ENCODE results near the gene SLC6A6. TPM values are rescaled to one million over a fixed set of nuclear protein-coding genes. Genes with fewer than 3 reads are reported as not detected.

Gene SLC6A6
- total RNA-seq, 2 experiments from 2014 or later, result 27.8 to 31.2 TPM

GRCh38 chr3:14519406-14519805 is 117.0 kb downstream of the SLC6A6 start:
- Mint-ChIP-seq H3K27ac (no peak overlapping the region), H3K9me3 (no peaks in the 10 kb centered on the region), H3K4me3 (no peak overlapping the region), H3K4me1 (ENCODE audit: low read depth) (no peaks in the 10 kb centered on the region), H3K36me3 (ENCODE audit: low read depth) (no peaks in the 10 kb centered on the region), H3K27me3 (no peaks in the 10 kb centered on the region)
- ChIA-PET CTCF (no interaction called here), POLR2A (no interaction called here)
- ATAC-seq (ENCODE audit: poor library complexity) (no peak), DNase-seq (peak in 1 of 14 experiments; percentile 14)
- Histone ChIP-seq H3K4me1 (ENCODE audit: insufficient read depth, low read length) (no peaks in the 10 kb centered on the region), H3K4me3 (ENCODE audit: low read length) (no peak overlapping the region), H3K36me3 (ENCODE audit: insufficient read depth, low read length) (no peaks in the 10 kb centered on the region), H3K27me3 (ENCODE audit: control insufficient read depth in 1 of 2, insufficient read depth in 2 of 2, low read length in 2 of 2) (no peaks in the 10 kb centered on the region), H3K9me3 (ENCODE audit: control insufficient read depth in 1 of 2, insufficient read depth in 1 of 2, low read length in 2 of 2) (no peaks in the 10 kb centered on the region), H3K27ac (ENCODE audit: low read depth in 1 of 2, low read length in 2 of 2) (no peak overlapping the region)
- intact Hi-C loops (cut with DNase I, micrococcal nuclease), result no loop called here
- TF ChIP-seq CTCF (IDR thresholded peaks at IDR 0.05), result no peak

- Histone ChIP-seq H3K4me3 (ENCODE audit: low read length) (no peak overlapping the region), H3K27ac (ENCODE audit: low read depth in 1 of 2, low read length in 2 of 2) (no peak overlapping the region), H3K36me3 (ENCODE audit: insufficient read depth, low read length) (no peaks in the 10 kb centered on the region), H3K27me3 (ENCODE audit: control insufficient read depth in 1 of 2, insufficient read depth in 2 of 2, low read length in 2 of 2) (no peaks in the 10 kb centered on the region), H3K4me1 (ENCODE audit: insufficient read depth, low read length) (no peaks in the 10 kb centered on the region), H3K9me3 (ENCODE audit: control insufficient read depth in 1 of 2, insufficient read depth in 1 of 2, low read length in 2 of 2) (no peaks in the 10 kb centered on the region)
- Mint-ChIP-seq H3K27ac (no peak overlapping the region), H3K4me3 (no peak overlapping the region), H3K36me3 (ENCODE audit: low read depth) (no peaks in the 10 kb centered on the region), H3K9me3 (no peaks in the 10 kb centered on the region), H3K4me1 (ENCODE audit: low read depth) (no peaks in the 10 kb centered on the region), H3K27me3 (no peaks in the 10 kb centered on the region)
- ChIA-PET CTCF (no interaction called here), POLR2A (interaction anchor here (0.6 kb wide), 1 partner anchor 9 kb away, joined by 4 read pairs; no protein-coding TSS in a partner anchor)
- intact Hi-C loops (cut with DNase I, micrococcal nuclease), result no loop called here
- TF ChIP-seq CTCF (IDR thresholded peaks at IDR 0.05), result no peak
- no peak for ATAC-seq (ENCODE audit: poor library complexity)
- peak in 2 of 14 experiments; percentile 3 to 21 for DNase-seq
Measured at GRCh38 chr3:14520149-14520548, 117.7 kb downstream of the SLC6A6 start.

GRCh38 chr3:14520967-14521366 is 118.6 kb downstream of the SLC6A6 start:
- H3K36me3 Mint-ChIP-seq (ENCODE audit: low read depth), result no peaks in the 10 kb centered on the region
- H3K27me3 Mint-ChIP-seq, result no peaks in the 10 kb centered on the region
- ATAC-seq (ENCODE audit: poor library complexity) (no peak), DNase-seq (peak in 1 of 14 experiments; percentile 14)
- H3K9me3 ChIP-seq (ENCODE audit: control insufficient read depth in 1 of 2, insufficient read depth in 1 of 2, low read length in 2 of 2), result no peaks in the 10 kb centered on the region
- no peaks in the 10 kb centered on the region for H3K4me1 Mint-ChIP-seq (ENCODE audit: low read depth)
- H3K36me3 ChIP-seq (ENCODE audit: insufficient read depth, low read length), result no peaks in the 10 kb centered on the region
- ChIA-PET POLR2A (no interaction called here), CTCF (no interaction called here)
- H3K9me3 Mint-ChIP-seq, result no peaks in the 10 kb centered on the region
- H3K4me3 Mint-ChIP-seq, result no peak overlapping the region
- H3K27me3 ChIP-seq (ENCODE audit: control insufficient read depth in 1 of 2, insufficient read depth in 2 of 2, low read length in 2 of 2), result no peaks in the 10 kb centered on the region
- no peak overlapping the region for H3K27ac ChIP-seq (ENCODE audit: low read depth in 1 of 2, low read length in 2 of 2)
- no peak overlapping the region for H3K4me3 ChIP-seq (ENCODE audit: low read length)
- H3K27ac Mint-ChIP-seq, result no peak overlapping the region
- intact Hi-C loops (cut with DNase I, micrococcal nuclease), result no loop called here
- no peaks in the 10 kb centered on the region for H3K4me1 ChIP-seq (ENCODE audit: insufficient read depth, low read length)
- no peak for TF ChIP-seq CTCF (IDR thresholded peaks at IDR 0.05)

All from CD4-positive, alpha-beta T cell (primary cell).